GM13977 (cell line): ENCODE measurements around the gene SEC14L3.

Experiments
- DNase-seq: peaks from one replicate; pipeline ENCODE4 v3.0.0; 2012; ENCODE audit warnings: low spot score
- CTCF ChIP-seq: IDR thresholded peaks from 2 replicates; pipeline ENCODE4 v1.5.1; 2012; ENCODE audit warnings: mild to moderate bottlenecking, control low read depth; ENCODE audit not compliant: insufficient read depth; ENCODE audit errors: extremely low read depth, missing control alignments
- in situ Hi-C: fragments of 300-500 bp; cut with MboI; formaldehyde crosslinking; loops from one replicate; pipeline ENCODE4 v1.12.0; 2022; ENCODE audit warnings: low sequenced_read_pairs, low pct_unique_long_range_greater_than_20kb, mixed read lengths, inconsistent platforms; ENCODE audit not compliant: unreplicated experiment

Gene SEC14L3

DNA sequence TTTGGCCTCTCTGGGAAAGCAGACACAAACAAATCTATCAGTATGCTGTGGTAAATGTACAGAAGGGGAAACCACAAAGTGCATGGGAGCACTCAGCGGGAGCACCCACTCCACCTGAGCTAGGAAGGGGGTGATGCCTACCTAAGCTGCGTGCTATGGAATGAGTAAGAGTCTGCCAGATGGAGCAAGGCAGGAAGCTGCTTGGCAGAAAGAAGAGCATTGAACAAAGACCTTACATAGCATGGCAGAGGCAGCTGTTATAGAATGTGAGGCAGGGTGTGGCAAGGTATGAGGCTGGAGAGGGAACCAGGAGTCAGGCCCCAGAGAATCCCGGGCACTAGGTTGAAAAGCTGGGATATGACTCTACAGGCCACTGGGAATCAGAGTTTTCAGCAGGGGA, 60.0 kb downstream of the SEC14L3 start:
- no peak for DNase-seq
- in situ Hi-C loops = no loop called here
- TF ChIP-seq CTCF = no peak
